GM23338 (cell line): ENCODE measurements around the gene VSX1. TPM values are rescaled to one million over a fixed set of nuclear protein-coding genes. Genes with fewer than 3 reads are reported as not detected.

Source experiments
- ATAC-seq: fragments of 200-7000 bp; cut with Tn5 transposase; 3 replicates; pipeline ENCODE4 v1.9.1; 2020
- DNase-seq: peaks from one replicate; pipeline ENCODE4 v3.0.0-alpha.2; 2015; ENCODE audit warnings: low spot score
- H2AFZ ChIP-seq: fragments of 200-600 bp; sonication (generic); 2 replicates; pipeline ENCODE4 v1.8.0; 2016; ENCODE audit warnings: antibody characterized with exemption, mild to moderate bottlenecking, moderate library complexity
- H3F3A ChIP-seq: fragments of 200-600 bp; sonication (generic); replicated peaks from 2 replicates; pipeline ENCODE4 v1.8.0; 2017; ENCODE audit warnings: antibody characterized with exemption, mixed run types, low read depth
- H3K27ac ChIP-seq: fragments of 200-600 bp; sonication (generic); 2 replicates; pipeline ENCODE4 v1.6.1; 2016; ENCODE audit warnings: low read depth
- H3K27me3 ChIP-seq: fragments of 200-600 bp; sonication (generic); 2 replicates; pipeline ENCODE4 v1.8.0; 2016; ENCODE audit warnings: mild to moderate bottlenecking, mixed run types, moderate library complexity; ENCODE audit not compliant: insufficient read depth
- H3K36me3 ChIP-seq: fragments of 200-600 bp; sonication (generic); 2 replicates; pipeline ENCODE4 v1.8.0; 2016; ENCODE audit warnings: mild to moderate bottlenecking; ENCODE audit not compliant: insufficient read depth
- H3K4me1 ChIP-seq: fragments of 200-600 bp; sonication (generic); 2 replicates; pipeline ENCODE4 v1.8.0; 2016; ENCODE audit warnings: mild to moderate bottlenecking, moderate library complexity; ENCODE audit not compliant: insufficient read depth
- H3K4me2 ChIP-seq: fragments of 200-600 bp; sonication (generic); 2 replicates; pipeline ENCODE4 v1.7.1; 2017; ENCODE audit warnings: mixed run types
- H3K4me3 ChIP-seq: fragments of 200-600 bp; sonication (generic); 2 replicates; pipeline ENCODE4 v1.6.1; 2016; ENCODE audit warnings: mixed run types
- H3K79me2 ChIP-seq: fragments of 200-600 bp; sonication (generic); replicated peaks from 2 replicates; pipeline ENCODE4 v1.8.0; 2017; ENCODE audit warnings: mild to moderate bottlenecking; ENCODE audit not compliant: insufficient read depth
- H3K9me2 ChIP-seq: fragments of 200-600 bp; sonication (generic); 2 replicates; pipeline ENCODE4 v1.8.0; 2017; ENCODE audit not compliant: insufficient read depth
- H4K20me1 ChIP-seq: fragments of 200-600 bp; sonication (generic); replicated peaks from 2 replicates; pipeline ENCODE4 v1.8.0; 2017; ENCODE audit warnings: mild to moderate bottlenecking; ENCODE audit not compliant: insufficient read depth
- H3K27ac Mint-ChIP-seq: 2 replicates; pipeline ENCODE4 v1.8.0; 2020; ENCODE audit warnings: inconsistent platforms, mild to moderate bottlenecking, moderate library complexity, mixed read lengths
- H3K27me3 Mint-ChIP-seq: 3 replicates; pipeline ENCODE4 v1.8.0; 2022; ENCODE audit warnings: low read depth, mild to moderate bottlenecking, moderate library complexity, mixed read lengths, inconsistent platforms; ENCODE audit not compliant: insufficient read depth, poor library complexity
- H3K36me3 Mint-ChIP-seq: 3 replicates; pipeline ENCODE4 v1.8.0; 2021; ENCODE audit warnings: low read depth, mild to moderate bottlenecking, inconsistent platforms, moderate library complexity, mixed read lengths
- H3K4me1 Mint-ChIP-seq: 3 replicates; pipeline ENCODE4 v1.8.0; 2020; ENCODE audit warnings: mild to moderate bottlenecking, inconsistent platforms, mixed read lengths
- H3K4me3 Mint-ChIP-seq: 3 replicates; pipeline ENCODE4 v1.8.0; 2021; ENCODE audit warnings: moderate library complexity, mild to moderate bottlenecking, inconsistent platforms, mixed read lengths
- H3K9me3 Mint-ChIP-seq: 3 replicates; pipeline ENCODE4 v1.8.0; 2020; ENCODE audit warnings: moderate library complexity, mild to moderate bottlenecking, inconsistent platforms, mixed read lengths
- CREB1 ChIP-seq: fragments of 250-450 bp; sonication (Bioruptor Pico); IDR thresholded peaks from 2 replicates; pipeline ENCODE4 v1.5.0; 2020; ENCODE audit warnings: low read depth, mild to moderate bottlenecking, moderate library complexity
- CTCF ChIP-seq, 2 experiments: fragments of 200-600 bp in 1 of 2; sonication (generic) in 1 of 2; conservative IDR thresholded peaks; 2 replicates each; pipeline versions ENCODE4 v1.5.1 to v1.6.1; 2016 to 2017; ENCODE audit warnings: antibody characterized with exemption in 2 of 2, low read depth in 2 of 2, mild to moderate bottlenecking in 2 of 2, moderate library complexity in 1 of 2
- ETS1 ChIP-seq: IDR thresholded peaks from 2 replicates; pipeline ENCODE4 v1.6.1; 2016; ENCODE audit warnings: antibody characterized with exemption
- EZH2 ChIP-seq: fragments of 200-600 bp; sonication (generic); IDR thresholded peaks from one replicate; pipeline ENCODE4 v1.8.0; 2017; ENCODE audit warnings: antibody characterized with exemption, mild to moderate bottlenecking, low read depth; ENCODE audit not compliant: unreplicated experiment
- EZH2phosphoT487 ChIP-seq: fragments of 200-600 bp; sonication (generic); IDR thresholded peaks from one replicate; pipeline ENCODE4 v1.8.1; 2018; ENCODE audit warnings: antibody characterized with exemption; ENCODE audit not compliant: unreplicated experiment
- JUNB ChIP-seq: IDR thresholded peaks from one replicate; pipeline ENCODE4 v1.6.1; 2016; ENCODE audit warnings: antibody characterized with exemption; ENCODE audit not compliant: unreplicated experiment
- NANOG ChIP-seq: IDR thresholded peaks from 2 replicates; pipeline ENCODE4 v1.6.1; 2016; ENCODE audit warnings: antibody characterized with exemption, borderline replicate concordance
- POLR2AphosphoS5 ChIP-seq: IDR thresholded peaks from 2 replicates; pipeline ENCODE4 v1.6.1; 2016; ENCODE audit warnings: antibody characterized with exemption, low read depth
- REST ChIP-seq: IDR thresholded peaks from one replicate; pipeline ENCODE4 v1.6.1; 2018; ENCODE audit warnings: antibody characterized with exemption; ENCODE audit not compliant: unreplicated experiment
- STAT1 ChIP-seq: IDR thresholded peaks from one replicate; pipeline ENCODE4 v1.6.1; 2016; ENCODE audit warnings: antibody characterized with exemption; ENCODE audit not compliant: unreplicated experiment
- ZNF114 ChIP-seq: fragments of 250-450 bp; sonication (Bioruptor Pico); IDR thresholded peaks from 2 replicates; pipeline ENCODE4 v1.5.0; 2020; ENCODE audit warnings: mild to moderate bottlenecking, moderate library complexity
- ZNF331 ChIP-seq: fragments of 250-450 bp; sonication (Bioruptor Pico); IDR thresholded peaks from 2 replicates; pipeline ENCODE4 v1.5.0; 2020; ENCODE audit warnings: low read depth, mild to moderate bottlenecking, moderate library complexity
- ZNF462 ChIP-seq: fragments of 250-450 bp; sonication (Bioruptor Pico); IDR thresholded peaks from 2 replicates; pipeline ENCODE4 v1.5.0; 2020; ENCODE audit warnings: mild to moderate bottlenecking, moderate library complexity
- polyA plus RNA-seq: library from polyadenylated mRNA; unstranded; fragments of >200 nt; fragmentation: Nextera tagmentation; extraction: Ambion mirVana; gene quantifications from 2 replicates; pipeline ENCODE4 v1.2.1, GENCODE V29; 2016
- total RNA-seq: library from RNA; depleted of rRNA; stranded (reverse); fragments of >200 nt; shearing (Covaris generic); gene quantifications from 2 replicates; pipeline ENCODE4 v1.2.3, GENCODE V29; 2014

The VSX1 gene
- total and polyA plus RNA-seq, 2 experiments from 2014 or later, result 0.73 TPM; not detected in 1

GRCh38 chr20:25076201-25076600, 5.7 kb downstream of the VSX1 start:
- no peak overlapping the region for H3K27ac ChIP-seq
- Mint-ChIP-seq H3K27ac (no peak overlapping the region), H3K4me3 (no peak overlapping the region), H3K9me3 (no peaks in the 10 kb centered on the region; the same call in 2 of the 3 replicates), H3K27me3 (peaks cover 48% of the 10 kb centered on the region), H3K4me1 (peaks cover 20% of the 10 kb centered on the region), H3K36me3 (no peaks in the 10 kb centered on the region)
- TF ChIP-seq CREB1 (CRISPR knock-in tag) (no peak), EZH2phosphoT487 (no peak), CTCF (conservative IDR thresholded peaks at IDR 0.05; ENCODE audit: low read depth in 2 of 2) (no peak), EZH2 (no peak), ZNF114 (CRISPR knock-in tag) (no peak), REST (no peak), POLR2AphosphoS5 (no peak), ETS1 (no peak), ZNF462 (CRISPR knock-in tag) (no peak), STAT1 (no peak), ZNF331 (CRISPR knock-in tag) (no peak), JUNB (no peak), NANOG (no peak)
- peaks cover 9% of the 10 kb centered on the region; the same call in 1 of the 2 replicates for H3K4me1 ChIP-seq
- H4K20me1 ChIP-seq, result no peaks in the 10 kb centered on the region
- no peaks in the 10 kb centered on the region; the same call in 1 of the 2 replicates for H3K9me2 ChIP-seq
- H3K27me3 ChIP-seq, result peaks cover 57% of the 10 kb centered on the region
- H3K4me2 ChIP-seq, result no peak overlapping the region
- H2AFZ ChIP-seq, result no peak overlapping the region
- DNase-seq (no peak), ATAC-seq (no peak)
- H3K79me2 ChIP-seq, result no peaks in the 10 kb centered on the region
- no peak overlapping the region for H3K4me3 ChIP-seq
- H3K36me3 ChIP-seq, result no peaks in the 10 kb centered on the region
- peaks cover 4% of the 10 kb centered on the region; the same call in 1 of the 2 replicates for H3F3A ChIP-seq
